GM23338 (cell line): ENCODE results near the gene PURA. TPM values are rescaled to one million over a fixed set of nuclear protein-coding genes. Genes with fewer than 3 reads are reported as not detected.

ENCODE experiments used
- ATAC-seq: fragments of 200-7000 bp; cut with Tn5 transposase; 3 replicates; pipeline ENCODE4 v1.9.1; 2020
- DNase-seq: peaks from one replicate; pipeline ENCODE4 v3.0.0-alpha.2; 2015; ENCODE audit warnings: low spot score
- H2AFZ ChIP-seq: fragments of 200-600 bp; sonication (generic); 2 replicates; pipeline ENCODE4 v1.8.0; 2016; ENCODE audit warnings: antibody characterized with exemption, mild to moderate bottlenecking, moderate library complexity
- H3F3A ChIP-seq: fragments of 200-600 bp; sonication (generic); replicated peaks from 2 replicates; pipeline ENCODE4 v1.8.0; 2017; ENCODE audit warnings: antibody characterized with exemption, mixed run types, low read depth
- H3K27ac ChIP-seq: fragments of 200-600 bp; sonication (generic); 2 replicates; pipeline ENCODE4 v1.6.1; 2016; ENCODE audit warnings: low read depth
- H3K27me3 ChIP-seq: fragments of 200-600 bp; sonication (generic); 2 replicates; pipeline ENCODE4 v1.8.0; 2016; ENCODE audit warnings: mild to moderate bottlenecking, mixed run types, moderate library complexity; ENCODE audit not compliant: insufficient read depth
- H3K36me3 ChIP-seq: fragments of 200-600 bp; sonication (generic); 2 replicates; pipeline ENCODE4 v1.8.0; 2016; ENCODE audit warnings: mild to moderate bottlenecking; ENCODE audit not compliant: insufficient read depth
- H3K4me1 ChIP-seq: fragments of 200-600 bp; sonication (generic); 2 replicates; pipeline ENCODE4 v1.8.0; 2016; ENCODE audit warnings: mild to moderate bottlenecking, moderate library complexity; ENCODE audit not compliant: insufficient read depth
- H3K4me2 ChIP-seq: fragments of 200-600 bp; sonication (generic); 2 replicates; pipeline ENCODE4 v1.7.1; 2017; ENCODE audit warnings: mixed run types
- H3K4me3 ChIP-seq: fragments of 200-600 bp; sonication (generic); 2 replicates; pipeline ENCODE4 v1.6.1; 2016; ENCODE audit warnings: mixed run types
- H3K79me2 ChIP-seq: fragments of 200-600 bp; sonication (generic); replicated peaks from 2 replicates; pipeline ENCODE4 v1.8.0; 2017; ENCODE audit warnings: mild to moderate bottlenecking; ENCODE audit not compliant: insufficient read depth
- H3K9me2 ChIP-seq: fragments of 200-600 bp; sonication (generic); 2 replicates; pipeline ENCODE4 v1.8.0; 2017; ENCODE audit not compliant: insufficient read depth
- H4K20me1 ChIP-seq: fragments of 200-600 bp; sonication (generic); replicated peaks from 2 replicates; pipeline ENCODE4 v1.8.0; 2017; ENCODE audit warnings: mild to moderate bottlenecking; ENCODE audit not compliant: insufficient read depth
- H3K27ac Mint-ChIP-seq: 2 replicates; pipeline ENCODE4 v1.8.0; 2020; ENCODE audit warnings: inconsistent platforms, mild to moderate bottlenecking, moderate library complexity, mixed read lengths
- H3K27me3 Mint-ChIP-seq: 3 replicates; pipeline ENCODE4 v1.8.0; 2022; ENCODE audit warnings: low read depth, mild to moderate bottlenecking, moderate library complexity, mixed read lengths, inconsistent platforms; ENCODE audit not compliant: insufficient read depth, poor library complexity
- H3K36me3 Mint-ChIP-seq: 3 replicates; pipeline ENCODE4 v1.8.0; 2021; ENCODE audit warnings: low read depth, mild to moderate bottlenecking, inconsistent platforms, moderate library complexity, mixed read lengths
- H3K4me1 Mint-ChIP-seq: 3 replicates; pipeline ENCODE4 v1.8.0; 2020; ENCODE audit warnings: mild to moderate bottlenecking, inconsistent platforms, mixed read lengths
- H3K4me3 Mint-ChIP-seq: 3 replicates; pipeline ENCODE4 v1.8.0; 2021; ENCODE audit warnings: moderate library complexity, mild to moderate bottlenecking, inconsistent platforms, mixed read lengths
- H3K9me3 Mint-ChIP-seq: 3 replicates; pipeline ENCODE4 v1.8.0; 2020; ENCODE audit warnings: moderate library complexity, mild to moderate bottlenecking, inconsistent platforms, mixed read lengths
- EZH2 ChIP-seq: fragments of 200-600 bp; sonication (generic); IDR thresholded peaks from one replicate; pipeline ENCODE4 v1.8.0; 2017; ENCODE audit warnings: antibody characterized with exemption, mild to moderate bottlenecking, low read depth; ENCODE audit not compliant: unreplicated experiment
- EZH2phosphoT487 ChIP-seq: fragments of 200-600 bp; sonication (generic); IDR thresholded peaks from one replicate; pipeline ENCODE4 v1.8.1; 2018; ENCODE audit warnings: antibody characterized with exemption; ENCODE audit not compliant: unreplicated experiment
- JUNB ChIP-seq: IDR thresholded peaks from one replicate; pipeline ENCODE4 v1.6.1; 2016; ENCODE audit warnings: antibody characterized with exemption; ENCODE audit not compliant: unreplicated experiment
- NANOG ChIP-seq: IDR thresholded peaks from 2 replicates; pipeline ENCODE4 v1.6.1; 2016; ENCODE audit warnings: antibody characterized with exemption, borderline replicate concordance
- POLR2AphosphoS5 ChIP-seq: IDR thresholded peaks from 2 replicates; pipeline ENCODE4 v1.6.1; 2016; ENCODE audit warnings: antibody characterized with exemption, low read depth
- REST ChIP-seq: IDR thresholded peaks from one replicate; pipeline ENCODE4 v1.6.1; 2018; ENCODE audit warnings: antibody characterized with exemption; ENCODE audit not compliant: unreplicated experiment
- STAT1 ChIP-seq: IDR thresholded peaks from one replicate; pipeline ENCODE4 v1.6.1; 2016; ENCODE audit warnings: antibody characterized with exemption; ENCODE audit not compliant: unreplicated experiment
- ZNF114 ChIP-seq: fragments of 250-450 bp; sonication (Bioruptor Pico); IDR thresholded peaks from 2 replicates; pipeline ENCODE4 v1.5.0; 2020; ENCODE audit warnings: mild to moderate bottlenecking, moderate library complexity
- ZNF331 ChIP-seq: fragments of 250-450 bp; sonication (Bioruptor Pico); IDR thresholded peaks from 2 replicates; pipeline ENCODE4 v1.5.0; 2020; ENCODE audit warnings: low read depth, mild to moderate bottlenecking, moderate library complexity
- ZNF462 ChIP-seq: fragments of 250-450 bp; sonication (Bioruptor Pico); IDR thresholded peaks from 2 replicates; pipeline ENCODE4 v1.5.0; 2020; ENCODE audit warnings: mild to moderate bottlenecking, moderate library complexity
- polyA plus RNA-seq: library from polyadenylated mRNA; unstranded; fragments of >200 nt; fragmentation: Nextera tagmentation; extraction: Ambion mirVana; gene quantifications from 2 replicates; pipeline ENCODE4 v1.2.1, GENCODE V29; 2016
- total RNA-seq: library from RNA; depleted of rRNA; stranded (reverse); fragments of >200 nt; shearing (Covaris generic); gene quantifications from 2 replicates; pipeline ENCODE4 v1.2.3, GENCODE V29; 2014

PURA gene
- total and polyA plus RNA-seq, 2 experiments from 2014 or later, result 1.5 to 2.3 TPM

GRCh38 chr5:140109759-140110645, 3.9 kb upstream of the PURA start:
- H4K20me1 ChIP-seq, result peaks cover 27% of the 10 kb centered on the region
- peak; percentile 62 for TF ChIP-seq EZH2
- no peak for TF ChIP-seq JUNB
- no peak for ATAC-seq
- H3F3A ChIP-seq, result peaks cover 21% of the 10 kb centered on the region
- H3K79me2 ChIP-seq, result no peaks in the 10 kb centered on the region
- no peak overlapping the region for H3K27ac ChIP-seq
- Mint-ChIP-seq H3K27ac (no peak overlapping the region), H3K4me3 (peak overlapping the region; percentile 92; the same call in 1 of the 3 replicates), H3K4me1 (peaks cover 43% of the 10 kb centered on the region), H3K27me3 (peaks cover 85% of the 10 kb centered on the region), H3K9me3 (no peaks in the 10 kb centered on the region), H3K36me3 (no peaks in the 10 kb centered on the region)
- DNase-seq, result no peak
- no peak overlapping the region for H2AFZ ChIP-seq
- H3K9me2 ChIP-seq, result no peaks in the 10 kb centered on the region
- H3K27me3 ChIP-seq, result peaks cover 84% of the 10 kb centered on the region
- 0 out of 2 replicates have a peak overlapping the region, but pooled peaks have one; percentile 97 for H3K4me2 ChIP-seq
- H3K4me3 ChIP-seq, result no peak overlapping the region
- H3K4me1 ChIP-seq, result peaks cover 49% of the 10 kb centered on the region
- no peaks in the 10 kb centered on the region for H3K36me3 ChIP-seq

GRCh38 chr5:140110646-140110957, 3.3 kb upstream of the PURA start:
- no peaks in the 10 kb centered on the region for H3K79me2 ChIP-seq
- H3K27ac Mint-ChIP-seq, result no peak overlapping the region
- H3K27me3 ChIP-seq, result peaks cover 84% of the 10 kb centered on the region
- DNase-seq (no peak), ATAC-seq (no peak)
- H3K4me3 ChIP-seq, result peak overlapping the region; percentile 46
- H3K27ac ChIP-seq, result no peak overlapping the region
- peak overlapping the region; percentile 38; the same call in 1 of the 3 replicates for H3K4me3 Mint-ChIP-seq
- peaks cover 43% of the 10 kb centered on the region for H3K4me1 Mint-ChIP-seq
- no peaks in the 10 kb centered on the region for H3K9me3 Mint-ChIP-seq
- no peaks in the 10 kb centered on the region for H3K9me2 ChIP-seq
- no peaks in the 10 kb centered on the region for H3K36me3 Mint-ChIP-seq
- peaks cover 21% of the 10 kb centered on the region for H3F3A ChIP-seq
- H3K4me2 ChIP-seq, result peak overlapping the region; percentile 72
- H4K20me1 ChIP-seq, result peaks cover 32% of the 10 kb centered on the region
- H3K4me1 ChIP-seq, result peaks cover 53% of the 10 kb centered on the region
- H3K27me3 Mint-ChIP-seq, result peaks cover 84% of the 10 kb centered on the region
- H3K36me3 ChIP-seq, result no peaks in the 10 kb centered on the region
- no peak overlapping the region for H2AFZ ChIP-seq
- TF ChIP-seq EZH2phosphoT487, result no peak
- no peak for TF ChIP-seq ZNF331 (CRISPR knock-in tag)
- no peak for TF ChIP-seq POLR2AphosphoS5
- TF ChIP-seq ZNF114, result no peak
- TF ChIP-seq REST, result no peak
- TF ChIP-seq JUNB, result no peak
- no peak for TF ChIP-seq NANOG
- no peak for TF ChIP-seq ZNF462 (CRISPR knock-in tag)
- TF ChIP-seq STAT1, result no peak
